SHP77 (cell line): ENCODE data around the gene BICRA.

Experiments used
- DNase-seq, 2 experiments: peaks; one replicate each; lab custom pipeline; 2025; lab: John Stamatoyannopoulos, UW

BICRA gene

GRCh38 chr19:47693903-47694302 is 85.0 kb downstream of the BICRA start:
- DNase-seq: no peak

- no peak for DNase-seq
Observed at GRCh38 chr19:47694466-47695273, 85.7 kb downstream of the BICRA start.

DNA sequence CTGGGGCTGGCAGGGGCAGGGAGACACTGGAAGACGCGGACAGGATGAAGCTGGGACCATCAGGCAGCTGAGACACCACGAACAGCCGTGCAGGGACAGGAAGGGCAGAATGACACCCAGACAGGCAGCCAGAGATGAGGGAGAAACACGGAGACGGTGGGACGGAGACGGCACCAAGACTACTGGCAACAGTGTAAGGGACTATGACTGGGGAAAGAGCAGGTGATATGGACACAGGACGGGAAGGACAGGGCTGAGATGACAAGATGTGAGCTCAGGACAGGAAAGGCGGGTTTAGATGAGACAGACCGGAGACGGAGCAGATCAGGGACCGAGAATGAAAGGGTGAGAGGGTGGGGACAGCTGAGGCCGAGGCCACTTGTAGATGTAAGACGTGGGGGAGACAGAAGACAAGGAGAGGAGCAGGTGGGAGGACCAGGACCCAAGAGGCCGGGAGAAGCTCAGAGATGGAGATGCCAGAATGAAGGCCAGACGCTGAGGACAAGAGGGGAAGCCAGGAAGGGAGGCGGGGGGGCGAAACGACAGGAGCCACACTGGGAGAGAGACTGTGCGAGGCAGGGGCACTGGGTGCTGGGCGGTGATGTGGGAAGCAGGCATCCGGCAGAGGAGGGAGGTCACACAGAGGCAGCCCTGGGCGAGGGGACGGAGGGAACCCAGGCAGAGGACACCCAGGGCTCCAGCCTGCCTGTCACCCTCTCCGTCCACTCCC is 86.8 kb downstream of the BICRA start:
- DNase-seq: no peak

DNA sequence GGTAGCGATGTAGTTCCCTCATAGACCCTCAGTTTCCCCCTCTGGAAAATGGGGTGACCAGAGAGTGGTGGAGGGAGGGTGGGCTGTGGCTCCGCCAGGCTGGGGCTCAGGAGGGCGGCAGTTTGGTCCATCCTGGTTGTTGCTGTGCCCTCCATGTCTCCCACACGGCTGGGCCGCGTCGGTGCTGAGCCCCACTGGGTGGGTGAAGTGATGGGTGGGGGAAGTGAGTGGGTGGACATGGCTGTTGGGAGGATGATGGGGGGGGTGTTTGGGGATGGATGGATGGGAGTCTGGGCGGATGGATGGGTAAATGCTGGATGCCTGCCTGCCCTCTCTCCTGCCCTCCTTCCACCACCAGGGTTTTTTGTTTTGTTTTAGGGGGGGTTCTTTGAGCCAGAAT is 87.7 kb downstream of the BICRA start:
- DNase-seq: no peak

GRCh38 chr19:47697863-47698609 is 89.1 kb downstream of the BICRA start:
- DNase-seq: peak; percentile 63 to 71

DNA sequence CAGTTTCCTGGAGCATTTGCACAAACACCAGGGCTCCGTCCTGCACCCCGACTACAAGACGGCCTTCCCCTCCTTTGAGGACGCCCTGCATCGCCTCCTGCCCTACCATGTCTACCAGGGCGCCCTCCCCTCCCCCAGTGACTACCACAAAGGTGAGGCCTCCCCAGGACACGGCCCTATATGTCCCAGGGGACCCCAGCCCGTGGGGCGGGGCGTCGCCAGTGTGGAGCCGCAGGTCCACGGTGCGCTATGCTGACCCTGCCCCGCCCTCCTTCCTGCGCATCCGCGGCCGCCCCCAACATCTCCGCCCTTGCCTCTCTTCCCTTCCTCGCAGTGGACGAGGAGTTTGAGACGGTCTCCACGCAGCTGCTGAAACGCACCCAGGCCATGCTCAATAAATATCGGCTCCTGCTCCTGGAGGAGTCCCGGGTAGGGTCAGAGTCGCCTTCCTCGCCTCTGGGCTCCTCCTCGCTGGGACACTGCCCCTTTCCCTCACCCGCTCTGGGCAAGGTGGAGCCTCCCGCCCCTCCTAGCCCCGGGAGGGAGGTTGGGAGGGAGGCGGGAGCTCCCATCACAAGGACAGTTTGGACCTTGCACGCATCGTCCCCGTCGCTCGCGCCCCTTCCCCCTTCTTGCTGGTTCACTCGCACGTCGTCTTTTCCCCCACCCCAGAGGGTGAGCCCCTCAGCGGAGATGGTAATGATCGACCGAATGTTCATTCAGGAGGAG is 89.9 kb downstream of the BICRA start:
- DNase-seq: no peak

GRCh38 chr19:47699360-47699917 is 90.5 kb downstream of the BICRA start:
- peak; percentile 16 to 30 for DNase-seq

DNA sequence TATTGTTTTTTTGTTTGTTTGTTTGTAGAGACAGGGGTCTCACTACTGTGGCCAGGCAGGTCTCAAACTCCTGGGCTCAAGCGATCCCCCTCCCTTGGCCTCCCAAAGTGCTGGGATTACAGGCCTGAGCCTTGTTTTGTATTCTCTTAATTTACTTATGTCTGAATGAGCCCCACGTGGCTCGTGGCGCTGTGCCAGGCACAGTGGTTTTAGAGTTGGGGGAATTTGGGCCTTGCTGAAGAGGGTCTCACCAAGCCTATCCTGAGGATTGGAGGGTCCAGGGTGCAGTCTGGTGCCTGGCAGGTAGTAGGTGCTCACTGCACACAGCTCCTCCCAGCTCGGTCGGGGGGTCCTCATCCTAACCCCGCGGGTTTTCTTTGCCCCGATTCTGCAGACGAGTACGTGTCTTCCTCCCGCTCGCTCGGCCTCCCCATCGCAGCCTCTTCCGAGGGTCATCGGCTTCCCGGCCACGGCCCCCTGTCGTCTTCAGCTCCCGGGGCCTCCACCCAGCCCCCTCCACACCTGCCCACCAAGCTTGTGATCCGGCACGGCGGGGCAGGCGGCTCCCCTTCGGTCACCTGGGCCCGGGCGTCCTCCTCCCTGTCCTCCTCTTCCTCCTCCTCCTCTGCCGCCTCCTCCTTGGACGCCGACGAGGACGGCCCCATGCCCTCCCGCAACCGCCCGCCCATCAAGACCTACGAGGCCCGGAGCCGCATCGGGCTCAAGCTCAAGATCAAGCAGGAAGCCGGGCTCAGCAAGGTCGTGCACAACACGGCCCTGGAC is 92.2 kb downstream of the BICRA start:
- no peak for DNase-seq

DNA sequence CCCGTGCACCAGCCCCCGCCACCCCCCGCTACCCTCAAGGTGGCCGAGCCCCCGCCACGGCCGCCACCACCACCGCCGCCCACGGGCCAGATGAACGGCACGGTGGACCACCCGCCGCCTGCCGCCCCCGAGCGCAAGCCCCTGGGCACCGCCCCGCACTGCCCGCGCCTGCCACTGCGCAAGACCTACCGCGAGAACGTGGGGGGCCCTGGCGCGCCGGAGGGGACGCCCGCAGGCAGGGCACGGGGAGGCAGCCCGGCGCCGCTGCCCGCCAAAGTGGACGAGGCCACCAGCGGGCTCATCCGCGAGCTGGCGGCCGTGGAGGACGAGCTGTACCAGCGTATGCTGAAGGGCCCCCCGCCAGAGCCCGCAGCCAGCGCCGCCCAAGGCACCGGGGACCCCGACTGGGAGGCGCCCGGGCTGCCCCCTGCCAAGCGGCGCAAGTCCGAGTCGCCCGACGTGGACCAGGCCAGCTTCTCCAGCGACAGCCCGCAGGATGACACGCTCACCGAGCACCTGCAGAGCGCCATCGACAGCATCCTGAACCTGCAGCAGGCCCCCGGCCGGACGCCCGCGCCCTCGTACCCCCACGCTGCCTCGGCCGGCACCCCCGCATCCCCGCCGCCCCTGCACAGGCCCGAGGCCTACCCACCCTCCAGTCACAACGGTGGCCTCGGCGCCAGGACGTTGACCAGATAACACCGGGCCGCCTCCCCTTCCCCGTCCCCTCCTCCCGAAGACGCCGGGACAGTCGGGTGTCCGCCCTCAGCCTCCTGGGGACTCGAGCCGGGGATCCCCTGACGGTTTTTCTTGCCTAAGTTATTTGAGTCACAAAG is 93.0 kb downstream of the BICRA start:
- no peak for DNase-seq

DNA sequence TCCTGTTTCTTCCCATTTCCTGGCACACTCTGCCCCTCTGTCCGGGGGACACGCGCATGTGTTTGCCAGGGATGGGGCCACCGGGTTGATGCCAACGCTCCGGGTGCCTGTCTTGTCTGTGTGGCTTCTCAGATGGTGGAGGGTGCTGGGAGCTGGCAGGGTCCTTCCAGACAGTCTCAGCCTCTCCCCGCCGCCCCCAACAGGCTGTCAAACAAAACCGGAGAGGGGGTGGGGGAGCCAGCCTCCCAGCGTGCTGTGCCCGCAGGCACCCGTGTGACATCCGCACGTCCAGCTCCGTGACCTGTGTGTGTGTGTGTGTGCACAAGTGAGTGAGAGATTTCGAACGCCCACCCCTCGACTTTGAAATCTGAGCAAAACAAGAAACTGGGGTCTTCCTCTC is 93.7 kb downstream of the BICRA start:
- no peak for DNase-seq

DNA sequence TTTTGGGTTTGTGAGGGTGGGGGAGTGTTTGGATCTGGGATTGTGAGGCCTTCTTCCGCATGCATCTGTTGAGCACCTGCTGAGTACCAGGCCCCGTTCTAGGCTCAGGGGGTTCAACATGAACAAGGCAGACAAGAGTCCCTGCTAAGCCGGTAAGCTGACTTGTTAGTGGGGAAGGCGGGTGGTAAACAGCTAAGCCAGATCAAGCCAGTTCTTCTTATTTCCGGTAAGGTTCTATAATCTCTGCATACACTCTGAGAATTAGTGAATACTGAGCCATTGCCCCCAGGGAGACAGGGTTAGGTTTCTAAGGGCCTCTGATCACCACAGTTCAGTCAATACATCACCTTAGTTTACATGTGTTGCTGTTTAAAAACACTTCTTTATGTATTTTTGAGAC is 94.4 kb downstream of the BICRA start:
- DNase-seq: no peak

DNA sequence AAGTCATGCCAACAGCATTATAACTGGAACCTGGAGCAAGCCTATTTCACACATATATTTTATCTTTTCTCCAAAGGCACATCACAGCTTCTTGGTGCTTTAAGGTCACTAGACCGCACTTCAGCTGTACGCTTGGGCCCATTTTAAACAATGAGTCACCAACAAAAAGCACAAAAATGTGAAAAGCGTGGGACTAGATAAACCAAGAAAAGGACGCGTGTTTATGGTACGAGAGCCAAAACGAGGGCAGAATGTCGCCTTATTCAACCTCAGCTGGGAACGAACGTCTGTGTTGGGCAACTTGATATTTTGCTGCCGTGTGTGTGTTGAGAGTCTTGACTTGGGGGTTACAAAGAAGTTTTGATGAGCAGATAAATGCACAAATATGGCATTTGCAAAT is 95.1 kb downstream of the BICRA start:
- no peak for DNase-seq

DNA sequence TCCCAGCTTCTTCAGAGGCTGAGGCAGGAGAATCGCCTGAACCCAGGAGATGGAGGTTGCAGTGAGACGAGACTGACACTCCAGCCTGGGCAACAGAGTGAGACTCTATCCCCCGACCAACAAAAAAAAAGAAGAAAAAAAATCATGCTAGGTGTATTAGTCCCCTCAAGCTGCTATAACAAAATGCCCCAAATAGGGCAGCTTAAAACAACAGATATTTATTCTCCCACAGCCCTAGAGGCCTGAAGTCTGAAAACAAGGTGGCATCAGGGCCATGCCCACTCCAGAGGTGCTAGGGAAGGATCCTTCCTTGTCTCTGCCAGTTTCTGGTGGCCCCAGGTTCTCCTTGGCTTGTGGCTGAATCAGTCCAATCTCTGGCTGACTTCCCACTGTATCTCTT is 95.7 kb downstream of the BICRA start:
- no peak for DNase-seq

GRCh38 chr19:47707135-47707925 is 98.4 kb downstream of the BICRA start:
- DNase-seq: peak; percentile 55 to 69

GRCh38 chr19:47711652-47712242 is 102.8 kb downstream of the BICRA start:
- no peak for DNase-seq

- DNase-seq: no peak
Observed at GRCh38 chr19:47713046-47714021, 104.4 kb downstream of the BICRA start, which contains the start of gene EHD2. Gene EHD2, plus strand, starts transcription at chr19:47713422. Its CDS starts 3,191 bp downstream, at chr19:47716613.

DNA sequence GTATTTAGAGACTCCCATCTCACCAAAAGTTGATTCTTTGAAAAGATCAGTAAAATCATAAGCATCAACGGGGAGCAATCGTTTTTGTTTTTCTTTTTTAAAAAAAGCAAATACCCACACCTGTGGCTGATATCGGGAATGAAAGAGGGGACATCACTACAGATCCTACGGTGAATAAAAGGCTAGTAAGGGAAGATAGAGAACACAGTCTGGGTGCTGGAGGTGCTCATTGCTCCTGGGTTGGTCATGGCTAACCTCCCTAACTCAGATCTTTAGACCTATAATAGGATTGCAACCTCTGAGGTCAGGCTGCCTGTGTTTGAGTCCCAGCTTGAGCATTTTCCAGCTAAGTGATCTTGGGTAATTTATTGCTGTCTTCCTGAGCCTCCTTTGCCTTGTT is 105.4 kb downstream of the BICRA start:
- no peak for DNase-seq
